ENCODE results near the gene PDE4D.

PDE4D gene

GRCh38 chr5:59501316-59501715, 392.2 kb downstream of the PDE4D start:
- Histone ChIP-seq H3K4me3 (ENCODE audit: low read length) (no peak overlapping the region), H3K36me3 (ENCODE audit: insufficient read depth, low read length) (no peaks in the 10 kb centered on the region), H3K9me3 (replicated peaks; ENCODE audit: low read length) (no peaks in the 10 kb centered on the region), H3K27me3 (ENCODE audit: control insufficient read depth, insufficient read depth, low read length) (no peaks in the 10 kb centered on the region), H3K4me2 (ENCODE audit: low read length) (no peak overlapping the region), H3K4me1 (ENCODE audit: control insufficient read depth, insufficient read depth, low read length) (peaks cover 7% of the 10 kb centered on the region), H3K9ac (ENCODE audit: low read depth, low read length) (no peak overlapping the region)

GRCh38 chr5:59500014-59500413, 393.5 kb downstream of the PDE4D start:
- no peak overlapping the region for H3K9ac ChIP-seq (ENCODE audit: low read depth, low read length)
- peaks cover 7% of the 10 kb centered on the region for H3K4me1 ChIP-seq (ENCODE audit: control insufficient read depth, insufficient read depth, low read length)
- H3K4me3 ChIP-seq (ENCODE audit: low read length) = no peak overlapping the region
- no peaks in the 10 kb centered on the region for H3K36me3 ChIP-seq (ENCODE audit: insufficient read depth, low read length)
- no peak overlapping the region for H3K4me2 ChIP-seq (ENCODE audit: low read length)
- H3K9me3 ChIP-seq (replicated peaks; ENCODE audit: low read length) = no peaks in the 10 kb centered on the region
- H3K27me3 ChIP-seq (ENCODE audit: control insufficient read depth, insufficient read depth, low read length) = no peaks in the 10 kb centered on the region

- no peaks in the 10 kb centered on the region for H3K4me1 ChIP-seq (ENCODE audit: control insufficient read depth, insufficient read depth, low read length)
Observed at GRCh38 chr5:59497207-59497606, 396.3 kb downstream of the PDE4D start.

GRCh38 chr5:59496524-59497134, 396.9 kb downstream of the PDE4D start:
- no peaks in the 10 kb centered on the region for H3K4me1 ChIP-seq (ENCODE audit: control insufficient read depth, insufficient read depth, low read length)
- H3K4me3 ChIP-seq (ENCODE audit: low read length) = no peak overlapping the region
- H3K9me3 ChIP-seq (replicated peaks; ENCODE audit: low read length) = no peaks in the 10 kb centered on the region
- H3K36me3 ChIP-seq (ENCODE audit: insufficient read depth, low read length) = no peaks in the 10 kb centered on the region
- no peak overlapping the region for H3K9ac ChIP-seq (ENCODE audit: low read depth, low read length)
- H3K4me2 ChIP-seq (ENCODE audit: low read length) = no peak overlapping the region
- no peaks in the 10 kb centered on the region for H3K27me3 ChIP-seq (ENCODE audit: control insufficient read depth, insufficient read depth, low read length)

More at GRCh38 chr5:59497207-59497606, 396.3 kb downstream of the PDE4D start:
- no peaks in the 10 kb centered on the region for H3K27me3 ChIP-seq (ENCODE audit: control insufficient read depth, insufficient read depth, low read length)
- H3K9me3 ChIP-seq (replicated peaks; ENCODE audit: low read length) = no peaks in the 10 kb centered on the region
- no peak overlapping the region for H3K4me3 ChIP-seq (ENCODE audit: low read length)
- H3K36me3 ChIP-seq (ENCODE audit: insufficient read depth, low read length) = no peaks in the 10 kb centered on the region
- no peak overlapping the region for H3K9ac ChIP-seq (ENCODE audit: low read depth, low read length)
- no peak overlapping the region for H3K4me2 ChIP-seq (ENCODE audit: low read length)

GRCh38 chr5:59491945-59492344, 401.6 kb downstream of the PDE4D start:
- no peak overlapping the region for H3K9ac ChIP-seq (ENCODE audit: low read depth, low read length)

GRCh38 chr5:59489551-59489950, 404.0 kb downstream of the PDE4D start:
- Histone ChIP-seq H3K9ac (ENCODE audit: low read depth, low read length) (no peak overlapping the region), H3K9me3 (replicated peaks; ENCODE audit: low read length) (no peaks in the 10 kb centered on the region), H3K27me3 (ENCODE audit: control insufficient read depth, insufficient read depth, low read length) (no peaks in the 10 kb centered on the region), H3K36me3 (ENCODE audit: insufficient read depth, low read length) (no peaks in the 10 kb centered on the region), H3K4me2 (ENCODE audit: low read length) (no peak overlapping the region), H3K4me1 (ENCODE audit: control insufficient read depth, insufficient read depth, low read length) (no peaks in the 10 kb centered on the region), H3K4me3 (ENCODE audit: low read length) (no peak overlapping the region)

More at GRCh38 chr5:59491945-59492344, 401.6 kb downstream of the PDE4D start:
- Histone ChIP-seq H3K27me3 (ENCODE audit: control insufficient read depth, insufficient read depth, low read length) (no peaks in the 10 kb centered on the region), H3K9me3 (replicated peaks; ENCODE audit: low read length) (no peaks in the 10 kb centered on the region), H3K4me2 (ENCODE audit: low read length) (no peak overlapping the region), H3K4me1 (ENCODE audit: control insufficient read depth, insufficient read depth, low read length) (no peaks in the 10 kb centered on the region), H3K36me3 (ENCODE audit: insufficient read depth, low read length) (no peaks in the 10 kb centered on the region), H3K4me3 (ENCODE audit: low read length) (no peak overlapping the region)

GRCh38 chr5:59487772-59488729, 405.5 kb downstream of the PDE4D start:
- H3K36me3 ChIP-seq (ENCODE audit: insufficient read depth, low read length) = no peaks in the 10 kb centered on the region
- no peak overlapping the region for H3K4me3 ChIP-seq (ENCODE audit: low read length)
- no peaks in the 10 kb centered on the region for H3K4me1 ChIP-seq (ENCODE audit: control insufficient read depth, insufficient read depth, low read length)
- no peak overlapping the region for H3K9ac ChIP-seq (ENCODE audit: low read depth, low read length)
- H3K27me3 ChIP-seq (ENCODE audit: control insufficient read depth, insufficient read depth, low read length) = no peaks in the 10 kb centered on the region
- no peak overlapping the region for H3K4me2 ChIP-seq (ENCODE audit: low read length)
- H3K9me3 ChIP-seq (replicated peaks; ENCODE audit: low read length) = no peaks in the 10 kb centered on the region

GRCh38 chr5:59487068-59487686, 406.3 kb downstream of the PDE4D start:
- Histone ChIP-seq H3K27me3 (ENCODE audit: control insufficient read depth, insufficient read depth, low read length) (no peaks in the 10 kb centered on the region), H3K4me1 (ENCODE audit: control insufficient read depth, insufficient read depth, low read length) (no peaks in the 10 kb centered on the region), H3K9me3 (replicated peaks; ENCODE audit: low read length) (no peaks in the 10 kb centered on the region), H3K4me3 (ENCODE audit: low read length) (no peak overlapping the region), H3K4me2 (ENCODE audit: low read length) (no peak overlapping the region), H3K36me3 (ENCODE audit: insufficient read depth, low read length) (no peaks in the 10 kb centered on the region), H3K9ac (ENCODE audit: low read depth, low read length) (no peak overlapping the region)

- Histone ChIP-seq H3K4me1 (ENCODE audit: control insufficient read depth, insufficient read depth, low read length) (no peaks in the 10 kb centered on the region), H3K9me3 (replicated peaks; ENCODE audit: low read length) (no peaks in the 10 kb centered on the region), H3K4me2 (ENCODE audit: low read length) (no peak overlapping the region), H3K4me3 (ENCODE audit: low read length) (no peak overlapping the region), H3K27me3 (ENCODE audit: control insufficient read depth, insufficient read depth, low read length) (no peaks in the 10 kb centered on the region), H3K36me3 (ENCODE audit: insufficient read depth, low read length) (no peaks in the 10 kb centered on the region), H3K9ac (ENCODE audit: low read depth, low read length) (no peak overlapping the region)
Observed at GRCh38 chr5:59486508-59486907, 407.0 kb downstream of the PDE4D start.

GRCh38 chr5:59485629-59486439, 407.7 kb downstream of the PDE4D start:
- Histone ChIP-seq H3K4me1 (ENCODE audit: control insufficient read depth, insufficient read depth, low read length) (no peaks in the 10 kb centered on the region), H3K4me2 (ENCODE audit: low read length) (no peak overlapping the region), H3K36me3 (ENCODE audit: insufficient read depth, low read length) (no peaks in the 10 kb centered on the region), H3K27me3 (ENCODE audit: control insufficient read depth, insufficient read depth, low read length) (no peaks in the 10 kb centered on the region), H3K4me3 (ENCODE audit: low read length) (no peak overlapping the region), H3K9ac (ENCODE audit: low read depth, low read length) (no peak overlapping the region), H3K9me3 (replicated peaks; ENCODE audit: low read length) (no peaks in the 10 kb centered on the region)

GRCh38 chr5:59485107-59485506, 408.4 kb downstream of the PDE4D start:
- Histone ChIP-seq H3K9me3 (replicated peaks; ENCODE audit: low read length) (no peaks in the 10 kb centered on the region), H3K4me1 (ENCODE audit: control insufficient read depth, insufficient read depth, low read length) (no peaks in the 10 kb centered on the region), H3K4me3 (ENCODE audit: low read length) (no peak overlapping the region), H3K27me3 (ENCODE audit: control insufficient read depth, insufficient read depth, low read length) (no peaks in the 10 kb centered on the region), H3K36me3 (ENCODE audit: insufficient read depth, low read length) (no peaks in the 10 kb centered on the region), H3K9ac (ENCODE audit: low read depth, low read length) (no peak overlapping the region), H3K4me2 (ENCODE audit: low read length) (no peak overlapping the region)

All from skeletal muscle satellite cell (primary cell).